ENCODE results near the gene RPS29. TPM values are rescaled to one million over a fixed set of nuclear protein-coding genes. Genes with fewer than 3 reads are reported as not detected.

Gene RPS29
- total and polyA plus RNA-seq, 8 donors, result 551 to 2,449 (median 722) TPM

- intact Hi-C loops (cut with DNase I), result no loop called here
- DNase-seq (no peak), ATAC-seq (no peak), FAIRE-seq (no peak)
- no peak overlapping the region for H3K27ac ChIP-seq
- no peak overlapping the region for H3K4me3 ChIP-seq
- WGBS, 2 donors, result 70 to 71% methylated on average over 5 of the region's 5 CpGs
- peaks cover 0 to 4% (median 0%) of the 10 kb centered on the region in 3 donors for H3K36me3 ChIP-seq
- no peaks in the 10 kb centered on the region for H3K27me3 ChIP-seq
- H3K4me1 ChIP-seq, result no peaks in the 10 kb centered on the region
- TF ChIP-seq CTCF (IDR thresholded peaks at IDR 0.05), result no peak
- H3K9me3 ChIP-seq, result no peaks in the 10 kb centered on the region
These were observed 12.1 kb downstream of the RPS29 start for GRCh38 chr14:49574038-49574437.

GRCh38 chr14:49569281-49569680, 16.9 kb downstream of the RPS29 start:
- Histone ChIP-seq H3K9me3 (no peaks in the 10 kb centered on the region), H3K4me3 (no peak overlapping the region), H3K27me3 (no peaks in the 10 kb centered on the region), H3K36me3 (no peaks in the 10 kb centered on the region), H3K27ac (no peak overlapping the region), H3K4me1 (no peaks in the 10 kb centered on the region)
- intact Hi-C loops (cut with DNase I), result no loop called here
- ATAC-seq, result no peak
- no peak for FAIRE-seq
- 74 to 77% methylated on average over 3 of the region's 3 CpGs for WGBS, 2 donors
- no peak for DNase-seq
- no peak for TF ChIP-seq CTCF (IDR thresholded peaks at IDR 0.05)

GRCh38 chr14:49566714-49567113, 19.5 kb downstream of the RPS29 start:
- H3K9me3 ChIP-seq, result no peaks in the 10 kb centered on the region
- no peak for DNase-seq
- TF ChIP-seq CTCF (IDR thresholded peaks at IDR 0.05), result no peak
- intact Hi-C loops (cut with DNase I), result no loop called here
- H3K27me3 ChIP-seq, result no peaks in the 10 kb centered on the region
- no peak for ATAC-seq
- H3K4me1 ChIP-seq, result no peaks in the 10 kb centered on the region
- 86% methylated on average over 12 of the region's 12 CpGs for WGBS, 2 donors
- H3K27ac ChIP-seq, result no peak overlapping the region
- H3K36me3 ChIP-seq, result no peaks in the 10 kb centered on the region
- no peak for FAIRE-seq
- no peak overlapping the region for H3K4me3 ChIP-seq

GRCh38 chr14:49559979-49560768, 26.0 kb downstream of the RPS29 start:
- no peaks in the 10 kb centered on the region for H3K27me3 ChIP-seq
- no peak overlapping the region for H3K27ac ChIP-seq
- H3K4me1 ChIP-seq, result no peaks in the 10 kb centered on the region
- 85 to 88% methylated on average over 6 of the region's 6 CpGs for WGBS, 2 donors
- no peak for DNase-seq
- TF ChIP-seq CTCF (IDR thresholded peaks at IDR 0.05), result no peak
- intact Hi-C loops (cut with DNase I), result no loop called here
- ATAC-seq, result no peak
- no peaks in the 10 kb centered on the region for H3K9me3 ChIP-seq
- no peak for FAIRE-seq
- H3K4me3 ChIP-seq, result no peak overlapping the region
- no peaks in the 10 kb centered on the region for H3K36me3 ChIP-seq

GRCh38 chr14:49553892-49554291, 32.3 kb downstream of the RPS29 start:
- Histone ChIP-seq H3K27ac (no peak overlapping the region), H3K36me3 (no peaks in the 10 kb centered on the region), H3K27me3 (no peaks in the 10 kb centered on the region), H3K4me1 (peaks cover 0 to 3% (median 0%) of the 10 kb centered on the region in 3 donors), H3K9me3 (no peaks in the 10 kb centered on the region), H3K4me3 (no peak overlapping the region)
- FAIRE-seq (no peak), ATAC-seq (no peak), DNase-seq (no peak)
- TF ChIP-seq CTCF (IDR thresholded peaks at IDR 0.05), result no peak
- intact Hi-C loops (cut with DNase I), result no loop called here
- WGBS, 2 donors, result 46 to 48% methylated on average over 3 of the region's 3 CpGs

Data from pancreas (tissue), 10 donors.